Parathyroid adenoma (tissue), 2 donors: ENCODE measurements around the gene RASAL2.

Experiments used
- H2AFZ ChIP-seq: fragments of 300-600 bp; sonication (generic); one replicate; pipeline ENCODE4 v1.7.0; 2017; ENCODE audit warnings: antibody characterized with exemption, mild to moderate bottlenecking
- H3K27ac ChIP-seq: fragments of 300-600 bp; sonication (generic); one replicate; pipeline ENCODE4 v1.7.0; 2017
- H3K27me3 ChIP-seq: fragments of 300-600 bp; sonication (generic); one replicate; pipeline ENCODE4 v1.7.0; 2017; ENCODE audit warnings: low read length; ENCODE audit not compliant: control insufficient read depth, insufficient read depth
- H3K36me3 ChIP-seq: fragments of 300-600 bp; sonication (generic); one replicate; pipeline ENCODE4 v1.7.0; 2017; ENCODE audit warnings: low read length; ENCODE audit not compliant: control insufficient read depth, insufficient read depth
- H3K4me1 ChIP-seq: fragments of 300-600 bp; sonication (generic); one replicate; pipeline ENCODE4 v1.7.0; 2017; ENCODE audit warnings: control low read depth
- H3K4me2 ChIP-seq: fragments of 300-600 bp; sonication (generic); one replicate; pipeline ENCODE4 v1.7.0; 2017; ENCODE audit warnings: low read length
- H3K4me3 ChIP-seq: fragments of 300-600 bp; sonication (generic); one replicate; pipeline ENCODE4 v1.7.0; 2017; ENCODE audit warnings: low read depth, low read length
- H3K79me2 ChIP-seq: fragments of 300-600 bp; sonication (generic); one replicate; pipeline ENCODE4 v1.7.0; 2017; ENCODE audit warnings: control low read depth
- H3K9ac ChIP-seq: fragments of 300-600 bp; sonication (generic); one replicate; pipeline ENCODE4 v1.7.0; 2017; ENCODE audit warnings: mild to moderate bottlenecking
- H3K9me3 ChIP-seq: fragments of 300-600 bp; sonication (generic); one replicate; pipeline ENCODE4 v1.7.0; 2017; ENCODE audit warnings: low read length; ENCODE audit not compliant: control insufficient read depth
- CTCF ChIP-seq: fragments of 300-600 bp; sonication (generic); IDR thresholded peaks from one replicate; pipeline ENCODE4 v1.7.0; 2017; ENCODE audit warnings: antibody characterized with exemption, mild to moderate bottlenecking
- donor health status: primary hyperparathyroidism.

Gene RASAL2

DNA sequence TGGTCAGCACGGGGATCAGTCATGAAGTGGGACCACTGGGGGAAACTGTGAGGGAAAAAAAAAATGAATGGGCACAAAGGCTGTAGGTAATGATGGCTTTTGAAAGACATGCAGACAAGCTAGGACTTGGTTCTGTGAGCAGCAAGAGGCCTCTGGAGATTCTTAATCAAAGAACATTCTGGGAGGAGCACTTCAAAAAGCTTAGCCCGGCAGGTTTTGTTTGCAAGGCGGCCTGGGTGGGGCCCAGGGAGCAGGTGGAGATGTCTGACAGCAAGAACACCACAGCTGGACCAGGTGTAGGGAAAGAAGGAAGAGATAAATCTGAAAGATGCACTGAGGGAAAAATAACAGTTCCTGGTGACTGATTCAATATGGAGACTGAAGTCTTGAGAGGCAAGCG is 425.0 kb downstream of the RASAL2 start:
- no peak overlapping the region for H3K4me2 ChIP-seq
- no peaks in the 10 kb centered on the region for H3K79me2 ChIP-seq
- no peaks in the 10 kb centered on the region for H3K27me3 ChIP-seq
- H3K4me3 ChIP-seq: no peak overlapping the region
- no peak overlapping the region for H3K9ac ChIP-seq
- no peak for TF ChIP-seq CTCF
- H3K4me1 ChIP-seq: no peaks in the 10 kb centered on the region
- no peaks in the 10 kb centered on the region for H3K36me3 ChIP-seq
- H3K9me3 ChIP-seq: no peaks in the 10 kb centered on the region
- no peak overlapping the region for H3K27ac ChIP-seq
- H2AFZ ChIP-seq: no peak overlapping the region

DNA sequence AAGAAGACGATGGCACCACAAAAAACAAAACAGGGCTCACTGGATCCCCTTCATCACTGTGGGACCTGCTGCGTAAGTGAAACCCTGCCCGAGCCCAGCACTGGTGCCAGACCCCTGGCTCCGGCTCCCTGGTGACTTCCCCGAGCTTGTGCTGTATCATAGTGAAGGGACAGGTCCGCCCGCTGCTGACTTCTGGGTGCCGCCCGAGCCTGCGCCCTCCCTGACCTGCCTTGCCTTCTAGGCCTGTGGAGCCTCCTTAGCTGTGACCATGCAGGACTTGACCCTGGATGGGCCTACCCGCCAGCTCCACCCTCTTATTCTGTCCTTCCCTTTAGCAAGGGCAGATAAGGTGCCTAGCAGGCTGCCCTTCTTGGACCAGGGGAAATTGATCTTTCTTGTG is 426.9 kb downstream of the RASAL2 start:
- no peaks in the 10 kb centered on the region for H3K27me3 ChIP-seq
- H2AFZ ChIP-seq: no peak overlapping the region
- TF ChIP-seq CTCF: no peak
- no peaks in the 10 kb centered on the region for H3K79me2 ChIP-seq
- no peaks in the 10 kb centered on the region for H3K4me1 ChIP-seq
- no peak overlapping the region for H3K4me3 ChIP-seq
- H3K9ac ChIP-seq: no peak overlapping the region
- H3K27ac ChIP-seq: no peak overlapping the region
- no peaks in the 10 kb centered on the region for H3K9me3 ChIP-seq
- H3K4me2 ChIP-seq: no peak overlapping the region
- H3K36me3 ChIP-seq: no peaks in the 10 kb centered on the region

DNA sequence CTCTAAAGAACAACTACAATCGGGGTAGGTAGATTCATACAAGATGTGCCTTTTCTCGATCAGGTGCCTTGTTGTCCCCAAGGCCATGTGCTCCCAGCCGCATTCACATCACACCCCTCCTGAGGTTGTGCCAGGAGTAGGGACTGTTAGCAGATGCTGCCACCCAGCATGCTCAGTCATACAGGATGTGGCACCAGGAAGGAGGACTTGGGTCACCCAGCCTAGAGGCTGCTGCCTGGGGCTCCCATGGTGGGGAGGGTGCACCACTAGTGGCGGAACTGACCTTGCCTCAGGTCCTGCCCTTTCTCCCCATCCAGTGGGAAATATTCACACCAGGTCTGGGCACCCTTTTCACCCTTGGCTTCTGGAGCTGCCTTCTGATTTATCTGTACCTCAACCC is 427.3 kb downstream of the RASAL2 start:
- H3K79me2 ChIP-seq: no peaks in the 10 kb centered on the region
- no peak overlapping the region for H2AFZ ChIP-seq
- H3K4me1 ChIP-seq: no peaks in the 10 kb centered on the region
- no peaks in the 10 kb centered on the region for H3K36me3 ChIP-seq
- no peak overlapping the region for H3K9ac ChIP-seq
- no peaks in the 10 kb centered on the region for H3K9me3 ChIP-seq
- H3K4me2 ChIP-seq: no peak overlapping the region
- no peak for TF ChIP-seq CTCF
- no peak overlapping the region for H3K27ac ChIP-seq
- H3K4me3 ChIP-seq: no peak overlapping the region
- H3K27me3 ChIP-seq: no peaks in the 10 kb centered on the region

- Histone ChIP-seq H3K27me3 (no peaks in the 10 kb centered on the region), H3K4me3 (no peak overlapping the region), H2AFZ (no peak overlapping the region), H3K36me3 (no peaks in the 10 kb centered on the region), H3K9ac (no peak overlapping the region), H3K4me2 (no peak overlapping the region), H3K79me2 (no peaks in the 10 kb centered on the region), H3K27ac (no peak overlapping the region), H3K9me3 (no peaks in the 10 kb centered on the region), H3K4me1 (no peaks in the 10 kb centered on the region)
- no peak for TF ChIP-seq CTCF
Measured at GRCh38 chr1:178527117-178527516, 433.2 kb downstream of the RASAL2 start.

GRCh38 chr1:178528228-178528952 is 434.5 kb downstream of the RASAL2 start:
- Histone ChIP-seq H3K4me3 (no peak overlapping the region), H3K27me3 (no peaks in the 10 kb centered on the region), H3K4me2 (no peak overlapping the region), H3K27ac (no peak overlapping the region), H3K79me2 (no peaks in the 10 kb centered on the region), H3K36me3 (no peaks in the 10 kb centered on the region), H3K9me3 (no peaks in the 10 kb centered on the region), H2AFZ (no peak overlapping the region), H3K9ac (no peak overlapping the region), H3K4me1 (no peaks in the 10 kb centered on the region)
- no peak for TF ChIP-seq CTCF
